ENCODE data around the gene H2BK1.

DNA sequence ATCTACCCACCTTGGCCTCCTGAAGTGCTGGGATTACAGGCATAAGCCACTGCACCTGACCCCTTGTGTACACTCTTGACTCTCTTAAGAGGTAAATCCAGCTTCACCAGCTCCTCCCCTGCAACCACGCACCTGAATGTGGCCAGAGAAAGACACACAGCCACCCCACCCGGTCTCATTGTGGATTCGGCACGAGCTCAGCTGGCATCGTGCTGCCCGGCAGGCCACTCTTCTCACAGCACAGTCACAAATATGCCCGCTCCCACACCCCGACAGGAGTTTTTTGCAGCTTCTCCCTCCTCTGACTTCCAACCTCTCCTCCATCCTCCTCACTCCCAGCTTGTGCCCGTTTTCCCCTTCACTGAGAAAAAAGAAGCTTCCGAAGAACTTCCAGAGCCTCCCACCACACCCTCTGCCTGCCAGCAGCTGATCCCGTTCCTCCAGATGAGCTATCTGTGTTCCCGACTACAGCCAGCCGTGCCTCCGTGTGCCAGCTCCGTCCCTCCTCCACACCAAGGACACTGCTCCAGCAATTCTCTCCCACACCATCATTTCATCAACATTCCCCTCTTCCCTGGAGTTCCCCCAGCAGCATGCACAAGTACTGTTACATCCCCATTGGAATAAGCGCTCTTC lies 46.2 kb upstream of the H2BK1 start:
- TF ChIP-seq CTCF (IDR thresholded peaks at IDR 0.05 in 8 of 11, conservative IDR thresholded peaks at IDR 0.05 in 3 of 11) = no peak
- TF ChIP-seq POLR2A (IDR thresholded peaks at IDR 0.05) = no peak

Data from spleen (tissue), 7 donors.